Endothelial cell (in vitro differentiated cells): Measurements from ENCODE around the gene INPPL1. TPM values are rescaled to one million over a fixed set of nuclear protein-coding genes. Genes with fewer than 3 reads are reported as not detected.

ENCODE experiments used
- DNase-seq: peaks from one replicate; pipeline ENCODE4 v3.0.0; 2021; ENCODE audit warnings: low spot score
- H3K27ac Mint-ChIP-seq: one replicate; pipeline ENCODE4 v1.8.0; 2021; ENCODE audit warnings: mixed read lengths, inconsistent platforms; ENCODE audit not compliant: unreplicated experiment
- H3K27me3 Mint-ChIP-seq: one replicate; pipeline ENCODE4 v1.8.0; 2021; ENCODE audit warnings: mild to moderate bottlenecking, moderate library complexity, mixed read lengths, inconsistent platforms; ENCODE audit not compliant: unreplicated experiment
- H3K36me3 Mint-ChIP-seq: one replicate; pipeline ENCODE4 v1.8.0; 2021; ENCODE audit warnings: mild to moderate bottlenecking, low read depth, mixed read lengths, inconsistent platforms; ENCODE audit not compliant: unreplicated experiment
- H3K4me1 Mint-ChIP-seq: one replicate; pipeline ENCODE4 v1.8.0; 2021; ENCODE audit warnings: mild to moderate bottlenecking, mixed read lengths, inconsistent platforms; ENCODE audit not compliant: unreplicated experiment
- H3K4me3 Mint-ChIP-seq: one replicate; pipeline ENCODE4 v1.8.0; 2021; ENCODE audit warnings: mild to moderate bottlenecking, mixed read lengths, inconsistent platforms; ENCODE audit not compliant: unreplicated experiment
- H3K9me3 Mint-ChIP-seq: one replicate; pipeline ENCODE4 v1.8.0; 2021; ENCODE audit warnings: mixed read lengths, inconsistent platforms; ENCODE audit not compliant: unreplicated experiment
- CTCF ChIP-seq: fragments of 200-600 bp; sonication (generic); IDR thresholded peaks from one replicate; pipeline ENCODE4 v1.5.0; 2021; ENCODE audit warnings: antibody characterized with exemption; ENCODE audit not compliant: unreplicated experiment
- total RNA-seq: library from RNA; stranded (reverse); fragmentation: NEBNext Ultra II Directional; extraction: Animal tissue kit (Norgen Biotek cat#: 25700); gene quantifications from one replicate; pipeline ENCODE4 v1.2.1, GENCODE V29; 2021; ENCODE audit not compliant: unreplicated experiment

INPPL1 gene
- total RNA-seq, 1 donor from 2014 or later, result 168 TPM

GRCh38 chr11:72236774-72237111 lies 12.2 kb downstream of the INPPL1 start:
- H3K4me3 Mint-ChIP-seq, result peak overlapping the region; percentile 52
- no peak overlapping the region for H3K27ac Mint-ChIP-seq
- H3K9me3 Mint-ChIP-seq, result no peaks in the 10 kb centered on the region
- H3K36me3 Mint-ChIP-seq, result peaks cover 21% of the 10 kb centered on the region
- H3K27me3 Mint-ChIP-seq, result peaks cover 29% of the 10 kb centered on the region
- peaks cover 14% of the 10 kb centered on the region for H3K4me1 Mint-ChIP-seq
- DNase-seq, result no peak
- no peak for TF ChIP-seq CTCF

- peaks cover 19% of the 10 kb centered on the region for H3K4me1 Mint-ChIP-seq
Observed at GRCh38 chr11:72237112-72237931, 12.8 kb downstream of the INPPL1 start.

GRCh38 chr11:72238040-72238450 lies 13.5 kb downstream of the INPPL1 start:
- H3K4me1 Mint-ChIP-seq, result peaks cover 19% of the 10 kb centered on the region
- H3K27me3 Mint-ChIP-seq, result peaks cover 34% of the 10 kb centered on the region
- peaks cover 15% of the 10 kb centered on the region for H3K36me3 Mint-ChIP-seq
- no peaks in the 10 kb centered on the region for H3K9me3 Mint-ChIP-seq
- DNase-seq, result peak; percentile 80
- H3K27ac Mint-ChIP-seq, result no peak overlapping the region
- H3K4me3 Mint-ChIP-seq, result no peak overlapping the region
- TF ChIP-seq CTCF, result peak; percentile 76

More at GRCh38 chr11:72237112-72237931, 12.8 kb downstream of the INPPL1 start:
- peaks cover 33% of the 10 kb centered on the region for H3K27me3 Mint-ChIP-seq
- TF ChIP-seq CTCF, result no peak
- DNase-seq, result no peak
- no peak overlapping the region for H3K27ac Mint-ChIP-seq
- no peaks in the 10 kb centered on the region for H3K9me3 Mint-ChIP-seq
- peaks cover 19% of the 10 kb centered on the region for H3K36me3 Mint-ChIP-seq
- H3K4me3 Mint-ChIP-seq, result no peak overlapping the region

- Mint-ChIP-seq H3K27ac (no peak overlapping the region), H3K4me3 (no peak overlapping the region), H3K27me3 (peaks cover 36% of the 10 kb centered on the region), H3K9me3 (no peaks in the 10 kb centered on the region), H3K4me1 (peaks cover 23% of the 10 kb centered on the region), H3K36me3 (peaks cover 12% of the 10 kb centered on the region)
- no peak for DNase-seq
- no peak for TF ChIP-seq CTCF
Observed at GRCh38 chr11:72238492-72239312, 14.1 kb downstream of the INPPL1 start.
